Mesothelial cell of epicardium (in vitro differentiated cells): Measurements from ENCODE around the gene RPAP2. TPM values are rescaled to one million over a fixed set of nuclear protein-coding genes. Genes with fewer than 3 reads are reported as not detected.
A peak's percentile ranks its signal among the peaks of the same experiment; 100 is the strongest.
"Not testable (repeated sequence)": the region's sequence is repeated elsewhere in the genome, so short reads cannot be mapped to it uniquely, and the experiment has no call there.

Experiments
- DNase-seq, 2 experiments: peaks; one replicate each; pipeline ENCODE4 v3.0.0; 2021; ENCODE audit warnings: low spot score in 2 of 2; ENCODE audit not compliant: unreplicated experiment in 2 of 2
- H3K27ac Mint-ChIP-seq: 2 replicates; pipeline ENCODE4 v1.8.0; 2021; ENCODE audit warnings: mixed read lengths
- H3K27me3 Mint-ChIP-seq: 2 replicates; pipeline ENCODE4 v1.8.0; 2021; ENCODE audit warnings: low read depth, mixed read lengths
- H3K36me3 Mint-ChIP-seq: 2 replicates; pipeline ENCODE4 v1.8.0; 2021; ENCODE audit warnings: mixed read lengths
- H3K4me1 Mint-ChIP-seq: 2 replicates; pipeline ENCODE4 v1.8.0; 2021; ENCODE audit warnings: mixed read lengths
- H3K4me3 Mint-ChIP-seq: 2 replicates; pipeline ENCODE4 v1.8.0; 2021; ENCODE audit warnings: mild to moderate bottlenecking, moderate library complexity, mixed read lengths
- H3K9me3 Mint-ChIP-seq: 2 replicates; pipeline ENCODE4 v1.8.0; 2021; ENCODE audit warnings: mixed read lengths
- total RNA-seq: library from RNA; stranded (reverse); gene quantifications from 3 replicates; pipeline ENCODE4 v1.2.1, GENCODE V29; 2021
- TF ChIP-seq, protein P1 (sequence below): fragments of 200-600 bp; sonication (generic); IDR thresholded peaks from one replicate; pipeline ENCODE4 v1.5.0; 2021; ENCODE audit warnings: antibody characterized with exemption; ENCODE audit not compliant: unreplicated experiment

Gene RPAP2
- total RNA-seq, result 38.1 to 43.3 TPM (median 42.5 TPM) in 3 replicates

DNA sequence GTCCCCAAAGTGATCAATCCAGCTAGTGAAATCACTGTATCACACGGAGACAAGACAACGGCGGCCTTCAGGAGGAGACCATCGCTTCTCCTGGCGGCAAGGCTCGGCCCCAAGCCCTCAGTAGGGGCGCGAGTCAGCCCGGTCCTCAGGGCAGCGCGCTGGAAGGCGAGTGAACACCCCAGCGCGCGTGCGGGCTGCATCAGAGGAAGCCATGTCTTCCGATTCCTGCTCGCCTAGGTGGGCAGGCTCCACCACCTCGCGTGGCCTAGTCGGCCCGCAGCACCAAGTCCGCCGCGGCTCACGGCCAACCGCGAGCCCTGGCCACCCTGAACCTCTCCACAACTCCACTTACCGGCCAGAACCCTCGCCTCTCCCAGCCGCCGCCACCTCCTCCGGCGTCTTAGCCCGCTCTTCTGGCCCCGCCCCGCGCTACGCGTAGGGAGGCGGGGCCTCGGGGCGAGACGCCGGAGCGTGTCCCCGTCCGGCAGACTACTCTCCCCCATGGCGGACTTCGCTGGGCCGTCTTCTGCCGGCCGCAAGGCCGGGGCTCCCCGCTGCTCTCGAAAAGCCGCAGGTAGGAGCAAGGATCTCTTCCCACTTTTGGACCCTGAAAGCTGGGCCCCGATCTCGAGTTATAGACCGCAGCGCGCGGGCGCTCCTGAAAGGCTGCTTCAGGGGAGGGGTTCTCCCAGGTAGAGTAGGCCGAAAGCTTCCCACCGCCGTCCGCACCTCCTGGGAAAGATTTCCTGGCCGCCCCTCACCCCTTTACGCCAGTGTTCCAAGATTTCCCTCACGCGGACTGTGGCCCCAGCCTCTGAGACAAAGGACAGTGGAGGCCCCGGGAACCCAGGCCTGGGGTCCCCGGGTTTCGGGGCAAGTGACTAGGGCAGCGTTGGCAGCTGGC is at the start of gene RPAP2, which contains the start of gene GLMN:
RPAP2 (plus strand) TSS at position 487 of the 904 bp plus-strand sequence; CDS start at position 502, 15 bp downstream.
GLMN (minus strand) TSS at position 415 of the 904 bp plus-strand sequence. CDS start 988 bp downstream, outside the sequence.
- peaks cover under 1% of the 10 kb centered on the region for H3K9me3 Mint-ChIP-seq
- H3K4me3 Mint-ChIP-seq, result peak within 1 kb of the TSS; percentile 95
- peak; percentile 64 to 81 for DNase-seq
- peak within 1 kb of the TSS; percentile 99 for H3K27ac Mint-ChIP-seq
- H3K4me1 Mint-ChIP-seq, result peaks cover 24% of the 10 kb centered on the region
- H3K36me3 Mint-ChIP-seq, result peaks cover 18% of the 10 kb centered on the region
- TF ChIP-seq, protein P1, sequence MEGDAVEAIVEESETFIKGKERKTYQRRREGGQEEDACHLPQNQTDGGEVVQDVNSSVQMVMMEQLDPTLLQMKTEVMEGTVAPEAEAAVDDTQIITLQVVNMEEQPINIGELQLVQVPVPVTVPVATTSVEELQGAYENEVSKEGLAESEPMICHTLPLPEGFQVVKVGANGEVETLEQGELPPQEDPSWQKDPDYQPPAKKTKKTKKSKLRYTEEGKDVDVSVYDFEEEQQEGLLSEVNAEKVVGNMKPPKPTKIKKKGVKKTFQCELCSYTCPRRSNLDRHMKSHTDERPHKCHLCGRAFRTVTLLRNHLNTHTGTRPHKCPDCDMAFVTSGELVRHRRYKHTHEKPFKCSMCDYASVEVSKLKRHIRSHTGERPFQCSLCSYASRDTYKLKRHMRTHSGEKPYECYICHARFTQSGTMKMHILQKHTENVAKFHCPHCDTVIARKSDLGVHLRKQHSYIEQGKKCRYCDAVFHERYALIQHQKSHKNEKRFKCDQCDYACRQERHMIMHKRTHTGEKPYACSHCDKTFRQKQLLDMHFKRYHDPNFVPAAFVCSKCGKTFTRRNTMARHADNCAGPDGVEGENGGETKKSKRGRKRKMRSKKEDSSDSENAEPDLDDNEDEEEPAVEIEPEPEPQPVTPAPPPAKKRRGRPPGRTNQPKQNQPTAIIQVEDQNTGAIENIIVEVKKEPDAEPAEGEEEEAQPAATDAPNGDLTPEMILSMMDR, result no peak
- no peaks in the 10 kb centered on the region for H3K27me3 Mint-ChIP-seq

DNA sequence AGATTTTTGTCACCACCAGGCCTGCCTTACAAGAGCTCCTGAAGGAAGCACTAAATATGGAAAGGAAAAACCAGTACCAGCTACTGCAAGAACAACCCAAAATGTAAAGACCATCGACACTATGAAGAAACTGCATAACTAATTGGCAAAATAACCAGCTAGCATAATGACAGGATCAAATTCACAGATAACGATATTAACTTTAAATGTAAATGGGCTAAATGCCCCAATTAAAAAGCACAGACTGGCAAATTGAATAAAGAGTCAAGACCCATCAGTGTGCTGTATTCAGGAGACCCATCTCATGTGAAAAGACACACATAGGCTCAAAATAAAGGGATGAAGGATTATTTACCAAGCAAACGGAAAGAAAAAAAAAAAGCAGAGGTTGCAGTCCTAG is 44.1 kb upstream of the RPAP2 start:
- H3K27me3 Mint-ChIP-seq, H3K4me1 Mint-ChIP-seq, H3K27ac Mint-ChIP-seq, H3K4me3 Mint-ChIP-seq, DNase-seq: not testable (repeated sequence)
- Mint-ChIP-seq H3K9me3 (peaks cover 42% of the 10 kb centered on the region), H3K36me3 (peaks cover 65% of the 10 kb centered on the region)

DNA sequence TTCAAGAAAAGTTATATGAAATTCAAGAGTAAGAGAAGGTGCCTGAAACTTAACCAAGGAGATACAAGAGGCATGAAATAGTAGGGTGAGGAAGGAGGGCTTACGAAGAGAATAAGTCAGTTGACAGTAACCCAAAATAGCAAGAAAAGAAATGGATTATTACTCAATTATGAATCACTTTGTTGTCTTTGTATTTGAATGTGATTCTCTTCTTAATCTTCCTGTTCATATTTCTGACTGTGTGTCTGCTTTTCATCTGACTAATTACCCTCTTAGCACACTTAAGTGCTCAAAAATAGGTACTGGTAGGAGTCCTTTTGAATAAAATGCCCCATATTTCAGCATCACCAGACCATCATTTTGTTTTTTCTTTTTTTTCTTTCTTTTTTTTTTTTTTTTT is 39.5 kb upstream of the RPAP2 start:
- H3K27me3 Mint-ChIP-seq, result no peaks in the 10 kb centered on the region
- peaks cover 72% of the 10 kb centered on the region for H3K36me3 Mint-ChIP-seq
- TF ChIP-seq, protein P1, result no peak
- H3K4me1 Mint-ChIP-seq, result no peaks in the 10 kb centered on the region
- no peak for DNase-seq
- no peak overlapping the region for H3K27ac Mint-ChIP-seq
- peaks cover 28% of the 10 kb centered on the region for H3K9me3 Mint-ChIP-seq
- H3K4me3 Mint-ChIP-seq, result no peak overlapping the region

DNA sequence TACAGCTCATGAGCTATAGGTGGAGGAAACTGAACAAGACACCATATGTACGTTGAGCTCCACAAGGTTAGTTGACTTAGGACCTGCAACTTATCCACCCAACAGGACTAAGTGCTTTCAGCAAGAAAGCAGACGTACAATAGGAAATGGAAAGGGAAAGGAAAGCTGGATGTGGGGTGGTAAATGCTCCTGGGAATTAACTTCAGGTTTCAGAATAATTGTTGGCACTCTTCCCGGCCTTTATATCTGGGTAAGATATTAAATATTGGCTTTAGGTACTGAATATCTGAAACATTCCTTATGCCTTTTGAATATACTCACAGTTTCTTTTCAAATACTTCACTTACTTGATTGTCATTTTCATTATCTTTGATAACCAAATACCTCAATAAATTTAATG is 36.3 kb upstream of the RPAP2 start:
- Mint-ChIP-seq H3K4me1 (no peaks in the 10 kb centered on the region), H3K27me3 (no peaks in the 10 kb centered on the region), H3K27ac (no peak overlapping the region), H3K4me3 (no peak overlapping the region), H3K9me3 (peaks cover 3% of the 10 kb centered on the region), H3K36me3 (peaks cover 50% of the 10 kb centered on the region)
- DNase-seq, result no peak
- TF ChIP-seq, protein P1, result no peak

DNA sequence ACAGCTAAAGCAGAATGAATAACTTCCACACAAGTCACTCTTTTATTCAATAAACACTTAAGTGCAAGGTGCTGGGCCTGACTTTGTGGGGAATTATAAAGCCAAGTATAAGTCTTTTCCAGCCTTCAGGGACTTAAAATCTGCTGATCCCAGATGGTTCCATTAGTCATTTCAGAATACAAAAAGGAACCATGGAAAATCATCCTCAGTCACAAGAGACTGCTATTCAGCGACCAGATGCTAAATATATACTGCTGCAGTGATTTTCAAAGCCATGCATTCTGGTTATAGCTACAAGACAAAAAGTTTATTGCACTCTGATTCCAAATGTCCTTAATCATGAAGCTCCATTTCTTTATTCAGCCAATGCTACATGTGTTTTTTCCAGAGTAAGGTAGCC is 25.8 kb upstream of the RPAP2 start:
- Mint-ChIP-seq H3K27ac (no peak overlapping the region), H3K4me3 (no peak overlapping the region), H3K4me1 (no peaks in the 10 kb centered on the region), H3K27me3 (no peaks in the 10 kb centered on the region), H3K36me3 (peaks cover 40% of the 10 kb centered on the region), H3K9me3 (no peaks in the 10 kb centered on the region)
- TF ChIP-seq, protein P1, result no peak
- DNase-seq, result no peak

DNA sequence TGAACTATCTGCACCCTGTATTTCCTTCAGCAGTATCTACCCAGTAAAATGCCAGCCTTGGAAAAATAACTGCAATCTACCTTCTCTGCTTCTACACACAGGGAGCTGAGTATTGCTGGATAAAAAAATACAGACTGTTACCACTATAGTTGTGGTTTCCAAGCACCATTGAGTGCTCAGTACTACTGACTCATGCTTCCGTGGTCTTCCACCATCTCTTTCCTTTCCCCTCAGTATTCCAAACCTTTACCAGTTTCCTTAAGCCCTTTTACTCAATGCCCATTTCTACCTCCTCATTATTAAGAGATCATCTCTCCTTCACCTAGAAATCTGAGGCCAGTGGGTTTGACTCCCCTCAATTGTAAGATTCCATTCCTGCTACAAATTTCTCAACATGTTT is 23.9 kb upstream of the RPAP2 start:
- H3K9me3 Mint-ChIP-seq, result no peaks in the 10 kb centered on the region
- no peak for DNase-seq
- TF ChIP-seq, protein P1, result no peak
- H3K4me3 Mint-ChIP-seq, result no peak overlapping the region
- peaks cover 46% of the 10 kb centered on the region for H3K36me3 Mint-ChIP-seq
- no peak overlapping the region for H3K27ac Mint-ChIP-seq
- H3K27me3 Mint-ChIP-seq, result no peaks in the 10 kb centered on the region
- no peaks in the 10 kb centered on the region for H3K4me1 Mint-ChIP-seq
